GM19463 (cell line): Measurements from ENCODE around the gene RNF225.
A peak's percentile ranks its signal among the peaks of the same experiment; 100 is the strongest.
"Not testable (repeated sequence)": the region's sequence is repeated elsewhere in the genome, so short reads cannot be mapped to it uniquely, and the experiment has no call there.

Source experiments
- ATAC-seq: cut with Tn5 transposase; IDR thresholded peaks from one replicate; pipeline ENCODE4 v1.9.1; 2021; ENCODE audit warnings: mild to moderate bottlenecking, moderate library complexity; ENCODE audit not compliant: unreplicated experiment

The RNF225 gene

GRCh38 chr19:58386576-58387337 lies 8.7 kb upstream of the RNF225 start, which contains the start of gene RPS5:
TSS of gene RPS5 (plus strand) at chr19:58387269. CDS start at chr19:58388138, 869 bp downstream.
- peak; percentile 82 for ATAC-seq

DNA sequence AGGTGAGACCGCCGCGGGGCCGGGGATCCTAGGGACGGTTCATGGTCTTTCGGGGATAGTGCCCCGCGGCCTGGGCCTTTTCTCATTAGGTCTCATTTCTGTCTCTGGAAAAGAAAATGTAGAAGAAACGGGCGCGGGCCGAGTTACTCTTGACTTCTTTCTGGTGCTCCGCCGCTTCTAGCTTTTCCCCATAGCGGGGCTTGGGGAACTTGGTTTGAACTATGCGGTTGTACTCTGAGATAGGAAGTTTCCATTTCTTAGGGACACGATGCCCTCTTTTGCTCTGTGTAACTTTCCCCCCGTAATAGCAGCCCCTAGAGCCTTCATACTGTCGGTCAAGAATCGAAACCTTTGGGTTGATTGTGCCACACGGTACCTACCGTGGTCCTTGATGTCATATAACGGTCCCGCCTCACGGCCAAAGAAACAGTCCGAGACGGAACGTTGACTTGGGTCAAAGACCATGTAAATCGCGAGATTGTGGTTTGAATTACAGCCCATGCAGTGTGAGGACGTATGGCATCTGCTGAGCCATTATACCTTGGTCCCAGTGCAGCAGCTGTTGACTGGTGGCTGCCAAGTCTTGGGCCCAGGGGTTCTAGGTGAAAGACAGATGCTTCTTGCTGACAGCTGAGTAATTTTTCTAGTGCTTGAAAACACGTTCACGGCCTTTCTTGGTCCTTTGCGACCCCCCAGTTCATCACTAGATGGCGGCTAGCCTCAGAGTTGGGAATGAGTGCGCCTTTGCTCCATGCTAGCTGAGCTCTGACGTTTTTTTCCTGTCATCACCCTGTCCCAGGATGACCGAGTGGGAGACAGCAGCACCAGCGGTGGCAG lies 7.9 kb upstream of the RNF225 start:
- no peak for ATAC-seq

DNA sequence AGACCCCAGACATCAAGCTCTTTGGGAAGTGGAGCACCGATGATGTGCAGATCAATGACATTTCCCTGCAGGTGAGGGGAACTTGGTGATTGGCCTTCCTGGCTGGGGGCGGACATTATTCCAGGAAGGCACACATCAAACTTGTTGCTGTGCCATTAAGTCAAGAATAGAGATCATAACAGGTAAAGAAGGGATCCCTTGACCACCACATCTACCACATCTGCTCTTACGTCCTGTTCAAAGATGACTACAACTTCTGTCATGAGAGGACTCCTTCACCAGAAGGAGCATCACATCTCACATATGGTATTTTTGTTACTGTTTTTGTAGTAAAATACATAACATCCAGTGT lies 7.3 kb upstream of the RNF225 start:
- no peak for ATAC-seq

GRCh38 chr19:58392945-58393724 lies 2.3 kb upstream of the RNF225 start:
- no peak for ATAC-seq

DNA sequence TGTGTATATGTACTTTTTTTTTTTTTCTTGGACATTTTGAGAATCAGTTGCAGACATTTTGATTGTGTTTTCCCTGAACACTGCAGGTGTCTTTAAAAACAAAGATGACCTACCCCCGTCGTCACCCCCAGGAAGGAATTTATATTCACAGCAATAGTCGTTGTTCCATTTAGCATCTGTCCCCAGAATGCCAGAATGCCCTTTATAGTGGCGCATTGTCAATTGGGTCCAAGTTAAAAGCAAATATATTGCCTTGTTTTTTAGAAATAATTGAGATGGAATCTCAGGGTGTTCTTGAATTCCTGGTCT lies 1.8 kb upstream of the RNF225 start:
- no peak for ATAC-seq

DNA sequence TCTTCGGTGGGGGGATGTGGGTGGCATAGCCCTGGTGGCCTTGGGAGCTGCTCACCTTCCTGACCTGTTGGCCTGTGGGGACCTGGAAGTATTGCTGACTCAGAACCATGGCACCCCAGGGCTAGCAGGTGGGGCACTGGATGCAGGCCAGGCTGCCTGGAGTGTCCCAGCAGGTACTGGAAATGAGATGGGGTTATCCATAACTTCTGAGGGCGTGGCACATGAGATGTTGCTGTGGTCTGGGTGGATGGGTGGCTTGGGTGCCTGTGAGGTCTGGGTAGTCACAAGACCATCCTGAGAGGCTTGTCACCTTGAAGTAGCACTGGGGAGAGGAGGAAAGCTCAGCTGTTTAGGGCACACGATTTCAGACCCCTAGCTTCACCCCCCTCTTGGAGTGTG lies 636 bp upstream of the RNF225 start:
- ATAC-seq = no peak

DNA sequence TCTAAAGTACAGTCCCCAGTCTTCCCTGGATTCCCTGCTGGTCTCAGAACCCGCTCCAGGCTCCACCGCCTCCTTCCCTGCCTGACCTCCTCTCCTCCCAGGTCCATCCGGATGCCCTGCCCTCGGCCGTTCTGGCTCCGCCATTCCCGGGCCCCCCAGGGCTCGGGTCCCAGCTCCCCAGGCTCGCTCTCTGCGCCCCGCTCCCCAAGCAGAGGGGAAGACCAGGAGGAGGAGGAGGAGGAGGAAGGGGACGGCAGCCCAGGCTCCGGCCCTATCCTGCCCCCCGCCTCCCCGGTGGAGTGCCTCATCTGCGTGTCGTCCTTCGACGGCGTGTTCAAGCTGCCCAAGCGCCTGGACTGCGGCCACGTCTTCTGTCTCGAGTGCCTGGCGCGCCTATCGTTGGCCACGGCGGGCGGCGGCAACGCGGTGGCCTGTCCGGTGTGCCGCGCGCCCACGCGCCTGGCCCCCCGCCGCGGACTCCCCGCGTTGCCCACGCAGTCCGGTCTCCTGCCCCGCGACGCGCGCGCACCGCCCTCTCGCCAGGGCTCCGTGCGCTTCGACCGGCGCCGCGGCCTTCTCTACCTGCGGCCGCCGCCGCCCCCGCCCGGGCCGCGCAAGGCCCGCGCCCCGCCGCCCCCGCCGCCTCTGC lies 647 bp downstream of the RNF225 start:
- no peak for ATAC-seq

DNA sequence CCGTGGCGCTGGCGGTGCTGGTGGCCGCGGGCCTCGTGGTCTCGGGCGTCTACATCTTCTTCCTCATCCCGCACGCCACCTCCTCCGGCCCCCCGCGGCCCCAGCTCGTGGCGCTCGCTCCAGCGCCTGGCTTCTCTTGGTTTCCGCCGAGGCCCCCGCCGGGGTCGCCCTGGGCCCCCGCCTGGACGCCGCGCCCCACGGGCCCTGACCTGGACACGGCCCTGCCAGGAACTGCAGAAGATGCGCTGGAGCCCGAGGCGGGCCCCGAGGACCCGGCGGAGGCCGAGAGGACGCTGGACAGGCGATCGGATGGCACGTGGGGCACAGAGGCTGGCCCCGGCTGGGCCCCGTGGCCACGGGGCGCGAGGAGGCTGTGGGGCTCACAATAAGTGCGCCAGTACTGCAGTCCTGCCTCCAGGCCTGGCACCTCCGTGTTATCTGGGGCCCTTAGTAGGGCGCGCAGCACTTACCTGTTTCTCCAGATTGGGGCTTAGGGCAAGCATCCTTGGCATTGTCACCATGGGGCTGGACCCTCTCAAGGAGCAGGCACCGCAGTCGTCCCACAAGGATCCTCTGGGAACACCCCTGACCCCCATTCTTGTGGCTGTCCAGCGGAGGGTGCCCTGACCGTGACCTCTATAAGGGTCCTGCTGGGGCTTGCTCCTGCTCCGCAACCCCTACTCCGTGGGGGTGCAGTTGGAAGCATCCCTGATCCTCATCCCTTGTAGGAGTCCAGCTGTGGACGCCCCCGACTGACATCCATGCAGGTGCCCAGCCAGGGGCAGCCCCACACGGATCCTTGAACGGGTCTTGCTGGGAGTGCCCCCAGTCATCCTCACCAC lies 1.5 kb downstream of the RNF225 start:
- ATAC-seq = no peak

DNA sequence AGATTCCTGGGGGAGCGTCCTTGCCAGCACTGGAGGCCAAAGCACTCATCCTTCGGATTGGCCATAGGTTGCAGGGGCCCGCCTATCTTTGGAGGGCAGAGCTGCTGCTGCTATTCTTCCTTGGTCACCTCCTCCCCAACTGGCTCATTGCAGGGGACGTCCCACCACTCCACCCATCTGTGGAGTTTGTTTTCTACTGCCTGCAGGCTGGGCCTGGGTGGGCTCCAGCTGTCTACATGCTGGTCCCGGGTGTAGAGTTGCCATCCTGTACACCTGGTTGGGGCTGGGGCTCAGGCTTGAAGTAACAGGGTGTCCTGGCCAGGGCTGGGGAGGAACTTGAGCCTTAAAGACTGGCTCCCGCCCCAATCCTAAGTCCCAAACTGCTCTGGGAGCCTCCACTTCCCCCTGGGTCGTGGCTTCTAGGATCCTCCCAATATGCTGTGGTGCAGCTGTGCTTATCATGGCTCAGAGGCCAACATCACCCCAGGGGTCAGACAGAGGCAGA lies 2.1 kb downstream of the RNF225 start:
- no peak for ATAC-seq

GRCh38 chr19:58398087-58398486 lies 2.6 kb downstream of the RNF225 start:
- ATAC-seq = no peak

GRCh38 chr19:58398545-58398944 lies 3.1 kb downstream of the RNF225 start:
- no peak for ATAC-seq

GRCh38 chr19:58399903-58400302 lies 4.4 kb downstream of the RNF225 start:
- ATAC-seq = no peak

- ATAC-seq = no peak
Measured at GRCh38 chr19:58400316-58400915, 5.0 kb downstream of the RNF225 start.

DNA sequence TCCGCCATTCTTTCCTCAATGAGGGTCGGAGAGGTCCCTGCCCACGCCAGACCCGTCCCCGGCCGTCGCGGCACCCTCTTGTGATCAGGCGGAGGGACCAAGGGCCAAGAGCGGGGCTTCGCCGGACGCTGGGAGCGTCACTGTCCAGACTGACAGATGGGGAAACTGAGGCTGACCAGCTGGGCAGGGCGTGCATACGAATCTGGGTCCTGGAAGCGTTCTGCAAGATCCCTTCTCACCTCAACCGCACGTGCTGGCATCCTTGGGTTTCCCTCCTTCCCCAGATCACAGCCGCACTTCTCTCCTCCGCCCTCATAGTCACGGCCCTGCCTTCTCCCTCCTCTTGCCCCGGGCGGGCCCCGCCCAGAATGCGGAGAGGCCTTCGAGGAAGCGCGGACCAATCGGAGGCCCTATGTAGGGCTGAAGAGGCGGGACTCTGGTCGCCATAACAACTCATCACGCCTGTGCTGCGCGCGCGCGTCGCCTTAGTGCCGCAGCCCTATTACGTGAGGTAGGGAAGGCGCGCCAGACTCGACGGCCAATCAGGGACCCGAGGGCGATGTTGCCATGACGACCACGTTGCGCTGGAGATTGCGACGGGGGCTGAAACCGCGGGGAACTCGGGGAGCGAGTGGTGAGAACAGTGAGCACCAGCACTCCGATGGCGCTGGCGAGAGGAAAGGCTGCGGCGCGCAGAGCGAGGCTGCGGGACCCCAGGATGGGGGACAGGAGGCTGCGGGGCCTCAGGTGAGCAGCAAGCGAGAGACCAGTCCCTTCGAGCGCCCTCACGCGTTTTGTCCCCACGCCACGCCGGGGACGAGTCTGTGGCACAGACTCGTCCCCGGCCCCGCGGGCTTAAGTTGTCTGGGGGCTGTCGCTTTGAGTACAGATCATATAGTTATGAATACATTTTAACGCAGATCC lies 5.7 kb downstream of the RNF225 start:
- peak; percentile 98 for ATAC-seq

DNA sequence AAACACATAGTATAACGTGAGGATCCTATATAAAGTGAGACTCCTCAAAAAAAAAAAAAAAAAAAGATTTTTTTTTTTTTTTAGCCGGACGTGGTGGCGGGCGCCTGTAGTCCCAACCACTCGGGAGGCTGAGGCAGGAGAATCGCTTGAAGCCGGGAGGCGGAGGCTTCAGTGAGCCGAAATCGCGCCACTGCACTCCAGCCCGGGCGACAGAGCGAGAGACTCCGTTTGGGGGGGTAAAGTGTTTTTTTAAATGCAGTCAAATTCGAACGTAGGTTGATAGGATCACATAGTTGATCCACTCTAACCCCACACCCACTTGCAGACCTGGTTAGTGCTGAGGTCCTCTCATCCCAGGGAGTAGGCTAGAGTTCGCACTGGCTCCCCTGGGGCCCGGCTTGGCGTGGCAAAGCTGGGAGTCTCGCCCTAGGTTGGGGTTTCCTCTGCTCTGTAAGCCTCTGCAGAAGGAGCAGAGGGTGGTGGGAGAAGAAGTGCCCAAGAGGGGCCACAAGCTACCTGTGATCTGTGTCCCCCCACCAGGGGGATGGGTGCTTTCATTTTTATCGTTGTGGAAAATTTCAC lies 6.5 kb downstream of the RNF225 start:
- ATAC-seq = no peak

DNA sequence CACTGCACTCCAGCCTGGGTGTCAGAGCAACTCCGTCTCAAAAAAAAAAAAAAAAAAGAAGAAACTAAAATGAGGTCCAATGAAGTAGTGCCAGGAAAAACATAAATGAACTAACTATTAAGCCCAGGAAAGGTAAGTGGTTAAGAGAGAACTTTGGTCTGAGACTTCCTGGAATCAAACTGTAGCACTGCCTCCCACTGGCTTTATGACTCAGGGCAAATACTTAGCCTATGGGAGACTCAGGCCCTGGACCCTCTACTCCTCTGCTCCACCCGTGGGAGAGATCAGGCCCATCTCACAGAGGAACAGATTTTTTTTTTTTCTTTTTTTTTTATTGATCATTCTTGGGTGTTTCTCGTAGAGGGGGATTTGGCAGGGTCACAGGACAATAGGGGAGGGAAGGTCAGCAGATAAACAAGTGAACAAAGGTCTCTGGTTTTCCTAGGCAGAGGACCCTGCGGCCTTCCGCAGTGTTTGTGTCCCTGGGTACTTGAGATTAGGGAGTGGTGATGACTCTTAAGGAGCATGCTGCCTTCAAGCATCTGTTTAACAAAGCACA lies 8.5 kb downstream of the RNF225 start:
- ATAC-seq = not testable (repeated sequence)

DNA sequence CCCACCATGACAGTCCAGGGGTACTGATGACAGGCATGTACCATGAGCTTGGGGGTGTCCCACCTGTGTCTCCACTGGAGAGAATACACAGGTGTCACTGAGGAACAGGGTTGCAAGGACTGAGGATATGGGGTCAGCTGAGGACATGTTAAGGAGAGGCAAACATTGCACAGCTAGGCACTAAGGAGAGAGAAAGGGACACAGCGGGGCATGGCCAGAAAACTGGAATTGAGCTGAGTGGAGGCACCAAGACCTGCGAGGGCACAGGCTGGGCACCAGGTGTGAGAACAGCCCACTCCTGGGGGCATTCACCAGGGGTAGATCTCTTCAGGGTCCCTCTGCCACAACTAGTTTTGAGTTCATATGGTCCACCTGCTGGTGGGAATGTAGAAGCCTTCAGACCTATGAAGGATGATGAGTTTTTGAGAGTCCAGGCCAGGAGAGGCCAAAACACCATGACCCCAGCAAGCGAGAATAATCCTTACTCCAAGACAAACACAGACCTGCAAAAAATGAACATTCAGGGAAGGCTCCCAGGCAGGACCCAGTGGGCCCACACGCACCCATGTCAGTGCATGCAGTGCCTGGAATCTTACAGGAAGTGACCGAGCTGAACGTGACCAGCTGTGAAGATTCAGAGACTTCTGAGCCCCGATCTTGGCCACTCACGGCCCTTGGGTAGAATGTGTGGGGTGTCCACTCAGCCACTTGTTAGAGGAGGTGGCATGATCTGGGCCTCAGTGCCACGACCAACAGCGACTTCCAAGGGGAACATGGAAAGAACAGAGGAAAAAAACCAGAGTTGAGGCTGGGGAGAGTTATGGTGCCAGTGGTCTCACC lies 11.6 kb downstream of the RNF225 start:
- ATAC-seq = no peak
